GM23338 (cell line): ENCODE results near the gene BBX.

Source experiments
- EZH2 ChIP-seq: fragments of 200-600 bp; sonication (generic); IDR thresholded peaks from one replicate; pipeline ENCODE4 v1.8.0; 2017; ENCODE audit warnings: antibody characterized with exemption, mild to moderate bottlenecking, low read depth; ENCODE audit not compliant: unreplicated experiment
- JUNB ChIP-seq: IDR thresholded peaks from one replicate; pipeline ENCODE4 v1.6.1; 2016; ENCODE audit warnings: antibody characterized with exemption; ENCODE audit not compliant: unreplicated experiment
- TF ChIP-seq, protein P1 (sequence below), 2 experiments: fragments of 200-600 bp in 1 of 2; sonication (generic) in 1 of 2; conservative IDR thresholded peaks; 2 replicates each; pipeline versions ENCODE4 v1.5.1 to v1.6.1; 2016 to 2017; ENCODE audit warnings: antibody characterized with exemption in 2 of 2, low read depth in 2 of 2, mild to moderate bottlenecking in 2 of 2, moderate library complexity in 1 of 2

GRCh38 chr3:107737914-107738313 lies 215.2 kb downstream of the BBX start:
- no peak for TF ChIP-seq EZH2
- TF ChIP-seq, protein P1, sequence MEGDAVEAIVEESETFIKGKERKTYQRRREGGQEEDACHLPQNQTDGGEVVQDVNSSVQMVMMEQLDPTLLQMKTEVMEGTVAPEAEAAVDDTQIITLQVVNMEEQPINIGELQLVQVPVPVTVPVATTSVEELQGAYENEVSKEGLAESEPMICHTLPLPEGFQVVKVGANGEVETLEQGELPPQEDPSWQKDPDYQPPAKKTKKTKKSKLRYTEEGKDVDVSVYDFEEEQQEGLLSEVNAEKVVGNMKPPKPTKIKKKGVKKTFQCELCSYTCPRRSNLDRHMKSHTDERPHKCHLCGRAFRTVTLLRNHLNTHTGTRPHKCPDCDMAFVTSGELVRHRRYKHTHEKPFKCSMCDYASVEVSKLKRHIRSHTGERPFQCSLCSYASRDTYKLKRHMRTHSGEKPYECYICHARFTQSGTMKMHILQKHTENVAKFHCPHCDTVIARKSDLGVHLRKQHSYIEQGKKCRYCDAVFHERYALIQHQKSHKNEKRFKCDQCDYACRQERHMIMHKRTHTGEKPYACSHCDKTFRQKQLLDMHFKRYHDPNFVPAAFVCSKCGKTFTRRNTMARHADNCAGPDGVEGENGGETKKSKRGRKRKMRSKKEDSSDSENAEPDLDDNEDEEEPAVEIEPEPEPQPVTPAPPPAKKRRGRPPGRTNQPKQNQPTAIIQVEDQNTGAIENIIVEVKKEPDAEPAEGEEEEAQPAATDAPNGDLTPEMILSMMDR (conservative IDR thresholded peaks at IDR 0.05; ENCODE audit: low read depth in 2 of 2), result no peak
- TF ChIP-seq JUNB, result no peak
